ENCODE data around the gene RUNDC1.

The RUNDC1 gene

DNA sequence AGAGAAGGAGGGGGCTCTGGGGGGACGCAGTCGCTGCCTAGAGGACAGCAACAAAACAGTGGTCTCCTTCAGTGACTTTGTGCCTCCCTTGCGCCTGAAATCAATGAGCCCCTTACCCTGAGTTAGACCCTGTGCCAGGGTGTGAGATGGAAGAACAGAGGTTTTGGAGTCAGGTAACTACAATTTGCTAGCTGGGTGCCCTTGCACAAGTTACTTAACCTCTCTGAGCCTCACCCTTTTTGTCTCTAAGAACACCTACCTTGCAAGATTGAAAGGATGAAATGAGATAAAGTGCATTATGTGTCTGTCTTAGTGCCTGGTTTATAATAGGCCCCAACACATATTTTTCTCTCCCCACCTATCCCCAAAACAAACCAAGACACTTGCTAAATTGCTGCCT lies 54.5 kb downstream of the RUNDC1 start:
- Histone ChIP-seq H3K4me2 (ENCODE audit: insufficient read depth, low read length) (no peak overlapping the region), H3K9ac (ENCODE audit: low read depth, low read length) (no peak overlapping the region), H3K27ac (ENCODE audit: low read length) (no peak overlapping the region), H3K9me3 (ENCODE audit: insufficient read depth, low read length, severe bottlenecking) (no peaks in the 10 kb centered on the region), H2AFZ (ENCODE audit: low read depth, low read length) (no peak overlapping the region), H3K27me3 (ENCODE audit: insufficient read depth, low read length, poor library complexity) (no peaks in the 10 kb centered on the region), H3K36me3 (ENCODE audit: insufficient read depth, low read length) (no peaks in the 10 kb centered on the region), H3K4me1 (ENCODE audit: insufficient read depth, low read length) (no peaks in the 10 kb centered on the region), H3K4me3 (ENCODE audit: low read depth in 1 of 2, low read length in 2 of 2) (no peak overlapping the region), H3K79me2 (ENCODE audit: insufficient read depth, low read length) (no peaks in the 10 kb centered on the region), H4K20me1 (ENCODE audit: insufficient read depth, low read length) (no peaks in the 10 kb centered on the region)
- DNase-seq = no peak
- TF ChIP-seq, protein P1, sequence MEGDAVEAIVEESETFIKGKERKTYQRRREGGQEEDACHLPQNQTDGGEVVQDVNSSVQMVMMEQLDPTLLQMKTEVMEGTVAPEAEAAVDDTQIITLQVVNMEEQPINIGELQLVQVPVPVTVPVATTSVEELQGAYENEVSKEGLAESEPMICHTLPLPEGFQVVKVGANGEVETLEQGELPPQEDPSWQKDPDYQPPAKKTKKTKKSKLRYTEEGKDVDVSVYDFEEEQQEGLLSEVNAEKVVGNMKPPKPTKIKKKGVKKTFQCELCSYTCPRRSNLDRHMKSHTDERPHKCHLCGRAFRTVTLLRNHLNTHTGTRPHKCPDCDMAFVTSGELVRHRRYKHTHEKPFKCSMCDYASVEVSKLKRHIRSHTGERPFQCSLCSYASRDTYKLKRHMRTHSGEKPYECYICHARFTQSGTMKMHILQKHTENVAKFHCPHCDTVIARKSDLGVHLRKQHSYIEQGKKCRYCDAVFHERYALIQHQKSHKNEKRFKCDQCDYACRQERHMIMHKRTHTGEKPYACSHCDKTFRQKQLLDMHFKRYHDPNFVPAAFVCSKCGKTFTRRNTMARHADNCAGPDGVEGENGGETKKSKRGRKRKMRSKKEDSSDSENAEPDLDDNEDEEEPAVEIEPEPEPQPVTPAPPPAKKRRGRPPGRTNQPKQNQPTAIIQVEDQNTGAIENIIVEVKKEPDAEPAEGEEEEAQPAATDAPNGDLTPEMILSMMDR (IDR thresholded peaks at IDR 0.05; ENCODE audit: borderline replicate concordance, extremely low read depth, low read length, poor library complexity, severe bottlenecking) = no peak
- no peak for TF ChIP-seq EZH2 (IDR thresholded peaks at IDR 0.05; ENCODE audit: borderline replicate concordance, low read depth, low read length, severe bottlenecking)
- no peak for ATAC-seq (ENCODE audit: insufficient read depth, low read depth)

DNA sequence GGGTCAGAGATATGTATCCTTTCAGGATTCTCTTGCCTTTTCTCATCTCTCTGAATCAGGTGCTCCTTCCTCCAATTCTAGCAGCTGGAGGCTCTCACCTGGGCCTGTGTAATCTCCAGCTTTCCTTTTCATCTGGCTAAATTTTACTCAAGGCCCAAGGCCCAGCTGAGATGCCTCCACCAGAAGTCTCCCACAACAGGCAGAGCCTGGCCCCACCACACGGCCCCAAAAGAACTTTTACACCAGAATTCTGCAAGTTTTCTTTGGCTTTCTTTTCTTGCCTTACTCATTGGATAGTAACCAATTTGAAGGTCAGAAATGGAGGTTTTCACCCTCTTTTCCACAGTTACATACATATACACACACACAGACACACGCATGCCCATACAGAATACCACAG lies 59.3 kb downstream of the RUNDC1 start:
- Histone ChIP-seq H3K9me3 (ENCODE audit: insufficient read depth, low read length, severe bottlenecking) (no peaks in the 10 kb centered on the region), H3K4me1 (ENCODE audit: insufficient read depth, low read length) (no peaks in the 10 kb centered on the region), H3K4me2 (ENCODE audit: insufficient read depth, low read length) (no peak overlapping the region), H4K20me1 (ENCODE audit: insufficient read depth, low read length) (no peaks in the 10 kb centered on the region), H3K4me3 (ENCODE audit: low read depth in 1 of 2, low read length in 2 of 2) (no peak overlapping the region), H3K27me3 (ENCODE audit: insufficient read depth, low read length, poor library complexity) (no peaks in the 10 kb centered on the region), H3K79me2 (ENCODE audit: insufficient read depth, low read length) (no peaks in the 10 kb centered on the region), H3K36me3 (ENCODE audit: insufficient read depth, low read length) (peaks cover 17% of the 10 kb centered on the region), H3K27ac (ENCODE audit: low read length) (no peak overlapping the region), H2AFZ (ENCODE audit: low read depth, low read length) (no peak overlapping the region), H3K9ac (ENCODE audit: low read depth, low read length) (no peak overlapping the region)
- DNase-seq (no peak), ATAC-seq (ENCODE audit: insufficient read depth, low read depth) (no peak)
- TF ChIP-seq, protein P1 (IDR thresholded peaks at IDR 0.05; ENCODE audit: borderline replicate concordance, extremely low read depth, low read length, poor library complexity, severe bottlenecking) = no peak
- no peak for TF ChIP-seq EZH2 (IDR thresholded peaks at IDR 0.05; ENCODE audit: borderline replicate concordance, low read depth, low read length, severe bottlenecking)

DNA sequence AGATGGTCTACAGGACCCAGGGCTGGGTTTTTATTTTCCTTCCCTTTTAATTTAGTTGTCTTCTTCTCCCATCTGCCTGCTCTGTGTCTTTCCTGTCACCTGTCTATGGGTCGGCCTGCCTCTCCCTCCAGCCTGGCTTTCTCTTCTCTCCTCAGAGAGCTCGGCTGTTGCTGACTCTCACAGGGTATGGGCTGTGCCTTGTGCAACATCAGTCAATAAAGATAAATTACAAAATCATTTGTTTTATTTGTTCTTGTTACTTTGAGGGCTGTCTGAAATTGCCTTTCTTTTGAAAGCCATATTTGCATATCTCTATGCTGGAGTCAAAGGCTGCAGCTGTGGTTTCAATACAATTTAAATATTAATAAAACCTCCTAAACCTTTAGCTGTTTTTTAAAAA lies 60.3 kb downstream of the RUNDC1 start:
- Histone ChIP-seq H3K9me3 (ENCODE audit: insufficient read depth, low read length, severe bottlenecking) (no peaks in the 10 kb centered on the region), H3K27ac (ENCODE audit: low read length) (no peak overlapping the region), H4K20me1 (ENCODE audit: insufficient read depth, low read length) (no peaks in the 10 kb centered on the region), H3K79me2 (ENCODE audit: insufficient read depth, low read length) (no peaks in the 10 kb centered on the region), H3K4me1 (ENCODE audit: insufficient read depth, low read length) (no peaks in the 10 kb centered on the region), H3K4me2 (ENCODE audit: insufficient read depth, low read length) (no peak overlapping the region), H3K36me3 (ENCODE audit: insufficient read depth, low read length) (peaks cover 25% of the 10 kb centered on the region), H3K9ac (ENCODE audit: low read depth, low read length) (no peak overlapping the region), H2AFZ (ENCODE audit: low read depth, low read length) (no peak overlapping the region), H3K4me3 (ENCODE audit: low read depth in 1 of 2, low read length in 2 of 2) (no peak overlapping the region), H3K27me3 (ENCODE audit: insufficient read depth, low read length, poor library complexity) (no peaks in the 10 kb centered on the region)
- DNase-seq (no peak), ATAC-seq (ENCODE audit: insufficient read depth, low read depth) (no peak)
- TF ChIP-seq EZH2 (IDR thresholded peaks at IDR 0.05; ENCODE audit: borderline replicate concordance, low read depth, low read length, severe bottlenecking) = no peak
- TF ChIP-seq, protein P1 (IDR thresholded peaks at IDR 0.05; ENCODE audit: borderline replicate concordance, extremely low read depth, low read length, poor library complexity, severe bottlenecking) = no peak
